Measurements from ENCODE around the gene SERTAD2.

Gene SERTAD2

GRCh38 chr2:64626146-64626809 lies 27.4 kb downstream of the SERTAD2 start:
- H3K27me3 ChIP-seq (ENCODE audit: insufficient read depth, poor library complexity, severe bottlenecking) = no peaks in the 10 kb centered on the region
- TF ChIP-seq SPI1 (IDR thresholded peaks at IDR 0.05; ENCODE audit: borderline replicate concordance, low read depth) (0 out of 2 replicates have a peak, but pooled peaks have one; percentile 3), CTCF (IDR thresholded peaks at IDR 0.05; ENCODE audit: insufficient read depth, low read length) (no peak), GABPA (IDR thresholded peaks at IDR 0.05; ENCODE audit: low read depth) (no peak)
- no peak overlapping the region for H3K4me3 ChIP-seq (replicated peaks; ENCODE audit: insufficient read depth, low read length)
- H3K27ac ChIP-seq (replicated peaks) = no peak overlapping the region
- no peak for DNase-seq (ENCODE audit: low read depth in 1 of 2, low spot score in 1 of 2)

GRCh38 chr2:64625299-64626145 lies 28.2 kb downstream of the SERTAD2 start:
- no peak overlapping the region for H3K27ac ChIP-seq (replicated peaks)
- H3K4me3 ChIP-seq (replicated peaks; ENCODE audit: insufficient read depth, low read length) = no peak overlapping the region
- TF ChIP-seq POLR2AphosphoS5 (IDR thresholded peaks at IDR 0.05; ENCODE audit: low read depth) (no peak), SPI1 (IDR thresholded peaks at IDR 0.05; ENCODE audit: borderline replicate concordance, low read depth) (peak; percentile 23; the same call in 1 of the 2 replicates)
- H3K27me3 ChIP-seq (ENCODE audit: insufficient read depth, poor library complexity, severe bottlenecking) = no peaks in the 10 kb centered on the region
- no peak for DNase-seq (ENCODE audit: low read depth in 1 of 2, low spot score in 1 of 2)

GRCh38 chr2:64624862-64625261 lies 28.9 kb downstream of the SERTAD2 start:
- TF ChIP-seq REST (IDR thresholded peaks at IDR 0.05; ENCODE audit: insufficient replicate concordance, low read depth) (no peak), POLR2AphosphoS5 (IDR thresholded peaks at IDR 0.05; ENCODE audit: low read depth) (no peak), SPI1 (IDR thresholded peaks at IDR 0.05; ENCODE audit: borderline replicate concordance, low read depth) (no peak), GABPA (IDR thresholded peaks at IDR 0.05; ENCODE audit: low read depth) (no peak), CTCF (IDR thresholded peaks at IDR 0.05; ENCODE audit: insufficient read depth, low read length) (no peak)
- Histone ChIP-seq H3K27ac (replicated peaks) (no peak overlapping the region), H3K27me3 (ENCODE audit: insufficient read depth, poor library complexity, severe bottlenecking) (no peaks in the 10 kb centered on the region), H3K4me3 (replicated peaks; ENCODE audit: insufficient read depth, low read length) (no peak overlapping the region)
- DNase-seq (ENCODE audit: low read depth in 1 of 2, low spot score in 1 of 2) = no peak

- Histone ChIP-seq H3K4me3 (replicated peaks; ENCODE audit: insufficient read depth, low read length) (no peak overlapping the region), H3K27ac (replicated peaks) (no peak overlapping the region), H3K27me3 (ENCODE audit: insufficient read depth, poor library complexity, severe bottlenecking) (no peaks in the 10 kb centered on the region)
- no peak for TF ChIP-seq GABPA (IDR thresholded peaks at IDR 0.05; ENCODE audit: low read depth)
- no peak for TF ChIP-seq REST (IDR thresholded peaks at IDR 0.05; ENCODE audit: insufficient replicate concordance, low read depth)
- TF ChIP-seq SPI1 (IDR thresholded peaks at IDR 0.05; ENCODE audit: borderline replicate concordance, low read depth) = no peak
- TF ChIP-seq POLR2AphosphoS5 (IDR thresholded peaks at IDR 0.05; ENCODE audit: low read depth) = no peak
- TF ChIP-seq CTCF (IDR thresholded peaks at IDR 0.05; ENCODE audit: insufficient read depth, low read length) = no peak
- no peak for DNase-seq (ENCODE audit: low read depth in 1 of 2, low spot score in 1 of 2)
Measured at GRCh38 chr2:64624108-64624610, 29.6 kb downstream of the SERTAD2 start.
